ENCODE results near the gene SPRR1A. TPM values are rescaled to one million over a fixed set of nuclear protein-coding genes. Genes with fewer than 3 reads are reported as not detected.

Gene SPRR1A
- total and polyA plus RNA-seq, 2 of the 4 experiments (the other 2 are of a cell fraction) = not detected

- TF ChIP-seq MXI1 (IDR thresholded peaks at IDR 0.05; ENCODE audit: borderline replicate concordance, low read depth, low read length) (no peak), MAFK (IDR thresholded peaks at IDR 0.05; ENCODE audit: low read depth, low read length) (no peak), CEBPB (IDR thresholded peaks at IDR 0.05; ENCODE audit: low read depth, low read length) (no peak), RFX5 (IDR thresholded peaks at IDR 0.05; ENCODE audit: low read depth, low read length) (no peak), SMC3 (IDR thresholded peaks at IDR 0.05; ENCODE audit: low read depth, low read length) (no peak)
Measured at GRCh38 chr1:153035211-153035610, 51.3 kb downstream of the SPRR1A start.

More at GRCh38 chr1:153035211-153035610, 51.3 kb downstream of the SPRR1A start:
- BruUV-seq (replicated peaks) = no TSS peak
- Histone ChIP-seq H2AK5ac (ENCODE audit: low read depth, low read length) (no peak overlapping the region), H4K5ac (ENCODE audit: low read depth, low read length) (no peak overlapping the region), H3K27ac (ENCODE audit: insufficient read depth, low read length) (no peak overlapping the region), H2BK15ac (ENCODE audit: low read depth, low read length) (no peak overlapping the region), H4K20me1 (ENCODE audit: insufficient read depth, low read length) (no peaks in the 10 kb centered on the region), H3K4me3 (ENCODE audit: insufficient read depth, low read depth, low read length) (no peak overlapping the region), H2BK5ac (ENCODE audit: low read depth, low read length, poor library complexity, severe bottlenecking) (no peak overlapping the region), H3K9me3 (ENCODE audit: control insufficient read depth, insufficient read depth, low read length) (no peaks in the 10 kb centered on the region), H3K27me3 (ENCODE audit: control insufficient read depth, insufficient read depth, low read length) (no peaks in the 10 kb centered on the region), H3K23ac (ENCODE audit: low read depth, low read length) (no peak overlapping the region), H3K9ac (ENCODE audit: low read depth, low read length) (no peak overlapping the region), H4K8ac (ENCODE audit: low read depth in 2 of 2, low read length in 2 of 2) (no peak overlapping the region), H3K79me1 (ENCODE audit: low read depth in 1 of 2, low read length in 2 of 2) (no peaks in the 10 kb centered on the region), H3K18ac (ENCODE audit: low read depth, low read length) (no peak overlapping the region), H3K4me2 (ENCODE audit: low read depth, low read length) (no peak overlapping the region), H3K4me1 (ENCODE audit: control insufficient read depth, insufficient read depth, low read length) (no peaks in the 10 kb centered on the region), H3K9me1 (ENCODE audit: insufficient read depth, low read length) (no peaks in the 10 kb centered on the region), H2BK20ac (ENCODE audit: low read depth, low read length) (no peak overlapping the region), H3K56ac (ENCODE audit: extremely low read depth, insufficient read depth, low read length) (no peak overlapping the region), H2AFZ (replicated peaks; ENCODE audit: low read length, poor library complexity) (no peak overlapping the region), H3K36me3 (ENCODE audit: control insufficient read depth, insufficient read depth, low read length) (no peaks in the 10 kb centered on the region), H3K14ac (replicated peaks; ENCODE audit: low read depth, low read length) (no peak overlapping the region), H2BK120ac (ENCODE audit: low read depth, low read length) (no peak overlapping the region), H4K91ac (ENCODE audit: insufficient read depth, low read depth, low read length) (no peak overlapping the region), H3K4ac (ENCODE audit: low read depth, low read length) (no peak overlapping the region), H2AK9ac (replicated peaks; ENCODE audit: low read depth, low read length, poor library complexity) (no peak overlapping the region)
- no peak for DNase-seq
- in situ Hi-C loops (cut with MboI; ENCODE audit: low sequenced_read_pairs) = no loop called here
- dilution Hi-C loops (cut with HindIII; ENCODE audit: low sequenced_read_pairs, unreplicated experiment) = no loop called here
- intact Hi-C loops (cut with micrococcal nuclease) = no loop called here
- POLR2A ChIA-PET (ENCODE audit: unreplicated experiment) = no interaction called here
- no CpG with 5 or more reads among the region's 1 CpG for WGBS, 2 experiments (ENCODE audit: extremely low coverage in 2 of 2, insufficient read length in 1 of 2)
- ATAC-seq (ENCODE audit: low read depth) = no peak
- CTCF ChIA-PET = no interaction called here

Small RNAs within 50 kb of the gene (microRNA-seq; reads per million reads assigned to microRNA genes)
- gene AL356867.1 (ENCODE audit: insufficient read depth, insufficient read length) = not detected
- not detected for gene RF00322 (ENCODE audit: insufficient read depth, insufficient read length)
- not detected for gene SPRR1A (ENCODE audit: insufficient read depth, insufficient read length)

Small RNAs within 50 kb of the gene (small RNA-seq; reads per million reads assigned to genes)
- gene AL356867.1 (0 reads per million in 5 experiments), gene RF00322 (0 reads per million in 5 experiments), gene SPRR1A (0 reads per million in 5 experiments)

Other genes starting within 250 kb of the SPRR1A start
- gene KPRP, start 226.1 kb upstream of the SPRR1A start, total RNA-seq (2012; rRNA removed) = not detected in 2 replicates
- not detected in 2 replicates for gene KPRP, start 226.1 kb upstream of the SPRR1A start, polyA plus RNA-seq (2012; rRNA removed)
- not detected in 2 replicates for gene LCE1F, start 208.9 kb upstream of the SPRR1A start, total RNA-seq (2012; rRNA removed)
- not detected in 2 replicates for gene LCE1F, start 208.9 kb upstream of the SPRR1A start, polyA plus RNA-seq (2012; rRNA removed)
- not detected in 2 replicates for gene LCE1E, start 197.8 kb upstream of the SPRR1A start, total RNA-seq (2012; rRNA removed)
- not detected in 2 replicates for gene LCE1E, start 197.8 kb upstream of the SPRR1A start, polyA plus RNA-seq (2012; rRNA removed)
- not detected in 2 replicates for gene LCE1D, start 187.4 kb upstream of the SPRR1A start, total RNA-seq (2012; rRNA removed)
- gene LCE1D, start 187.4 kb upstream of the SPRR1A start, polyA plus RNA-seq (2012; rRNA removed) = not detected in 2 replicates
- gene LCE1C, start 177.4 kb upstream of the SPRR1A start, total RNA-seq (2012; rRNA removed) = not detected in 2 replicates
- not detected in 2 replicates for gene LCE1C, start 177.4 kb upstream of the SPRR1A start, polyA plus RNA-seq (2012; rRNA removed)
- not detected in 2 replicates for gene LCE1B, start 172.1 kb upstream of the SPRR1A start, total RNA-seq (2012; rRNA removed)
- gene LCE1B, start 172.1 kb upstream of the SPRR1A start, polyA plus RNA-seq (2012; rRNA removed) = not detected in 2 replicates
- gene LCE1A, start 156.6 kb upstream of the SPRR1A start, total RNA-seq (2012; rRNA removed) = not detected in 2 replicates
- not detected in 2 replicates for gene LCE1A, start 156.6 kb upstream of the SPRR1A start, polyA plus RNA-seq (2012; rRNA removed)
- gene LCE6A, start 141.2 kb upstream of the SPRR1A start, total RNA-seq (2012; rRNA removed) = not detected in 2 replicates
- gene LCE6A, start 141.2 kb upstream of the SPRR1A start, polyA plus RNA-seq (2012; rRNA removed) = not detected in 2 replicates
- not detected in 2 replicates for gene LCE7A, start 124.1 kb upstream of the SPRR1A start, total RNA-seq (2012; rRNA removed)
- gene LCE7A, start 124.1 kb upstream of the SPRR1A start, polyA plus RNA-seq (2012; rRNA removed) = not detected in 2 replicates
- not detected in 2 replicates for gene SMCP, start 105.8 kb upstream of the SPRR1A start, total RNA-seq (2012; rRNA removed)
- gene SMCP, start 105.8 kb upstream of the SPRR1A start, polyA plus RNA-seq (2012; rRNA removed) = not detected in 2 replicates
- gene IVL, start 75.5 kb upstream of the SPRR1A start, total RNA-seq (2012; rRNA removed) = not detected in 2 replicates
- gene IVL, start 75.5 kb upstream of the SPRR1A start, polyA plus RNA-seq (2012; rRNA removed) = not detected in 2 replicates
- gene SPRR5, start 36.9 kb upstream of the SPRR1A start, total RNA-seq (2012; rRNA removed) = not detected in 2 replicates
- not detected in 2 replicates for gene SPRR5, start 36.9 kb upstream of the SPRR1A start, polyA plus RNA-seq (2012; rRNA removed)
- not detected in 2 replicates for gene SPRR4, start 13.4 kb upstream of the SPRR1A start, total RNA-seq (2012; rRNA removed)
- gene SPRR4, start 13.4 kb upstream of the SPRR1A start, polyA plus RNA-seq (2012; rRNA removed) = not detected in 2 replicates
- not detected in 2 replicates for gene SPRR3, start 17.7 kb downstream of the SPRR1A start, total RNA-seq (2012; rRNA removed)
- not detected in 2 replicates for gene SPRR3, start 17.7 kb downstream of the SPRR1A start, polyA plus RNA-seq (2012; rRNA removed)
- gene SPRR1B, start 47.1 kb downstream of the SPRR1A start, total RNA-seq (2012; rRNA removed) = not detected in 2 replicates
- not detected in 2 replicates for gene SPRR1B, start 47.1 kb downstream of the SPRR1A start, polyA plus RNA-seq (2012; rRNA removed)
- gene SPRR2D, start 57.0 kb downstream of the SPRR1A start, total RNA-seq (2012; rRNA removed) = not detected in 2 replicates
- not detected in 2 replicates for gene SPRR2D, start 57.0 kb downstream of the SPRR1A start, polyA plus RNA-seq (2012; rRNA removed)
- gene SPRR2A, start 73.4 kb downstream of the SPRR1A start, total RNA-seq (2012; rRNA removed) = not detected in 2 replicates
- gene SPRR2A, start 73.4 kb downstream of the SPRR1A start, polyA plus RNA-seq (2012; rRNA removed) = not detected in 2 replicates
- gene SPRR2B, start 87.5 kb downstream of the SPRR1A start, total RNA-seq (2012; rRNA removed) = not detected in 2 replicates
- not detected in 2 replicates for gene SPRR2B, start 87.5 kb downstream of the SPRR1A start, polyA plus RNA-seq (2012; rRNA removed)
- not detected in 2 replicates for gene SPRR2E, start 110.4 kb downstream of the SPRR1A start, total RNA-seq (2012; rRNA removed)
- gene SPRR2E, start 110.4 kb downstream of the SPRR1A start, polyA plus RNA-seq (2012; rRNA removed) = not detected in 2 replicates
- not detected in 2 replicates for gene SPRR2F, start 129.4 kb downstream of the SPRR1A start, total RNA-seq (2012; rRNA removed)
- gene SPRR2F, start 129.4 kb downstream of the SPRR1A start, polyA plus RNA-seq (2012; rRNA removed) = not detected in 2 replicates
- gene SPRR2G, start 166.8 kb downstream of the SPRR1A start, total RNA-seq (2012; rRNA removed) = not detected in 2 replicates
- gene SPRR2G, start 166.8 kb downstream of the SPRR1A start, polyA plus RNA-seq (2012; rRNA removed) = not detected in 2 replicates
- not detected in 2 replicates for gene LELP1, start 219.3 kb downstream of the SPRR1A start, total RNA-seq (2012; rRNA removed)
- gene LELP1, start 219.3 kb downstream of the SPRR1A start, polyA plus RNA-seq (2012; rRNA removed) = not detected in 2 replicates
- gene PRR9, start 233.5 kb downstream of the SPRR1A start, total RNA-seq (2012; rRNA removed) = not detected in 2 replicates
- not detected in 2 replicates for gene PRR9, start 233.5 kb downstream of the SPRR1A start, polyA plus RNA-seq (2012; rRNA removed)